GM04503 (cell line): ENCODE measurements around the gene RORC.

Experiments used
- DNase-seq: peaks from one replicate; pipeline ENCODE4 v3.0.0-alpha.2; 2012; ENCODE audit warnings: low read depth

RORC gene

GRCh38 chr1:151825751-151826660 lies 5.6 kb downstream of the RORC start:
- no peak for DNase-seq

DNA sequence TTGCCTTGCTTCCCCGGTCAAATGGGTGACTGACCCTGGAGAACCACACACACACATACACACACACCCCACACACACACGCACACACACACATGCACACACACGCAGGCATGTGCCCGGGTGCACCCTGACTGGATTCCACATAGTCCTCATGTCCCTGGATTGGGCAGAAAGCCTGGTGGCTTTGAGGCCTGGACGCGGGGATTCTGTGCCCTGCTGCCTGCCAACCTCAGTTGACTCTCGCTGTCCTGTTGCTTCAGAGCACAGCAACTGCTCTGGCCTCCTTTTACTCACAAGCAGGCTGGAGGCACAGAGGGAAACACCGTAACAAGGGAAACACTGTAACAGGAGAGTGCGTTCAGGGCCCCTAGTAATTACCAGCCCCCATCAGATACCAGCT lies 6.4 kb downstream of the RORC start:
- DNase-seq = no peak

- DNase-seq = no peak
Observed at GRCh38 chr1:151823175-151823574, 8.4 kb downstream of the RORC start.

GRCh38 chr1:151822404-151822803 lies 9.2 kb downstream of the RORC start:
- no peak for DNase-seq

GRCh38 chr1:151820940-151821339 lies 10.7 kb downstream of the RORC start:
- no peak for DNase-seq

- no peak for DNase-seq
Observed at GRCh38 chr1:151819976-151820623, 11.5 kb downstream of the RORC start.

GRCh38 chr1:151819227-151819835 lies 12.3 kb downstream of the RORC start:
- DNase-seq = no peak

GRCh38 chr1:151817353-151817730 lies 14.3 kb downstream of the RORC start:
- no peak for DNase-seq

- no peak for DNase-seq
Observed at GRCh38 chr1:151816548-151817352, 14.9 kb downstream of the RORC start.

GRCh38 chr1:151815716-151816327 lies 15.8 kb downstream of the RORC start:
- no peak for DNase-seq

DNA sequence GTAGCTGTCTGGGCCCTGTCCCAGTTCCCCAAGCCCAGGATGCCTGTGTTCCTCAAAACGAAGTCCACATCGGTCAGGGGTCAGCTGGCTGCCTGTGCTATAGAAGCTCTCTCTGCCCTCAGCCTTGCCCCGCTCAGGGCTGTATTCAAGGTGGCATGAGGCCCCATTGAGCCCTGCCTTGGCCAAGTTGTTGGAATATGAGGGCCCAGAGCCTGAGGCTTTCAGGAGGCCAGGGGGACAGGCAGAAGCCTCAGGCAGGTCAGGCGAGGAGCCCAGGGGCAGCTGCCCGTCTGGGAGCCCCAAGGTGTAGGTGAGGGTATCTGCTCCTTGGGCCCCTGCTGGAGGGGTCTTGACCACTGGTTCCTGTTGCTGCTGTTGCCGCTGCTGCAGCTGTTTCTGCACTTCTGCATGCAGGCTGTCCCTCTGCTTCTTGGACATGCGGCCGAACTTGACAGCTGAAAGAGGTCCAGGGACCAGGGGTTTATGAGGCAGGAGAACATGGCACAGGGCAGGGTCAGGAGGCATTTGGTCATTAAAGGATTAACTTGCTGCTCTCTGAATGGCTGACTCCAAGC lies 16.5 kb downstream of the RORC start:
- no peak for DNase-seq

DNA sequence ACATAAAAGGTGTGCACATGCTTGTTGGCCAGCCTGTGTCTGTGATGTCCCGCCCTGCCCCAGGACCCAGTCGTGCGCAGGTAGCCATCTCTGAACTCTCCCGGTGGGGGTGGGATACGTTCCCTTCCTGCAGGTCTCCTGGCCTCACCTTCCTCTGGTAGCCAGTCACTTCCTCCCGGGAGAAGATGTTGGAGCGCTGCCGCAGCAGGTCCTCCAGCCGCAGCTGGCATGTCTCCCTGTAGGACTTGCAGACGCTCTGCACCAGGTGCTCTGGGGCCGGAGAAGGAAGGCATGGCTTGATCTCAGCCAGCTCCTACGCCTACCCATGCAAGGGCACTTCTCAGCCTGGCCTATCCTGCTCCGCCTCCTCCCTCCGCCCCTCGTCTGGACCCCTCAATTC lies 17.2 kb downstream of the RORC start:
- no peak for DNase-seq

DNA sequence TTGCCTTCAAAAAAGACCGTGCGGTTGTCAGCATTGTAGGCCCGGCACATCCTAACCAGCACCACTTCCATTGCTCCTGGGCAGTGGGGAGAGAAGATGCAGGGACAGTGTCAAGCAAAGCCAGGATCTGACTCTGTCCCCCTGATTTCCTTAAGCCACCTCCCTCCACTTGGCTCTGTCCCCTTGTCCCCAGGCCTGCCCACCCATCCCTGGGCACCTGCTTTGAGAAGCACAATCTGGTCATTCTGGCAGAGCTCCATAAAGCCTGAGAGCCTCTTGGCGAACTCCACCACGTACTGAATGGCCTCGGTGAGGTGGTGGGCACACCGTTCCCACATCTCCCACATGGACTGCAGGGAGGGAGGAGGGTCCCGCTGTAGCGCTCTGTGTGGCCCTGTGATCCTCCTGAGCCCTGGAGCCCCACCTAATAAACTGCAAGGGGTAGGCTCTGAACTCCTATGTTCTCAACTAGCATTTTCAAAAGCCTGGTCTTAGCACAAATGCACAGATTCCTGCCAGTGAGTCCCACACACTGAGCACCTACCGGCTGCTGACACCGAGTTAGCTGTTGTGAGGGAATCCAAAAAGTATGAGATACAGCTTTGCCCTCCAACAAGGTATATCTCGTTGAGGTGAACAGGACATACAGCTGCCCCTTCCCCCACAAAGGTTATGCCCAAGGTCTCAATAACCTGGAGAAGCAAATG lies 18.2 kb downstream of the RORC start:
- DNase-seq = no peak

DNA sequence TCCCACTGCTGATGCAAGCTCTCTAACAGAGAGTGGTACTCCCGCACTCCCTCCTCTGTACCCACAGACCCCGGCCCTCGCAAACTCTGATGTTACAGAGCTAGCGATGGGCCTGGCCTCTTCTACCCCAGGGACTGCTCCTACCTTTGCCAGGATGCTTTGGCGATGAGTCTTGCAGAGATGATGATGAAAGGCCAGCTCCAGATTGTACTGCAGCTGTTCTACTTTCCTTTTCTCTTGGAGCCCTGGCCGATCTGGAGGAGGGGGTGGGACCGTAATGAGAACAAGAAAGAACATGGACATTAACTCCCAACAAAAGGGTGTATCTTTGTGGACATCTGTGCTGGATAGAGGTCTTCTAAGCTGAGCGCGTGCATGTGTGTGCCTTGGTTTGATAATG lies 20.4 kb downstream of the RORC start:
- DNase-seq = no peak

DNA sequence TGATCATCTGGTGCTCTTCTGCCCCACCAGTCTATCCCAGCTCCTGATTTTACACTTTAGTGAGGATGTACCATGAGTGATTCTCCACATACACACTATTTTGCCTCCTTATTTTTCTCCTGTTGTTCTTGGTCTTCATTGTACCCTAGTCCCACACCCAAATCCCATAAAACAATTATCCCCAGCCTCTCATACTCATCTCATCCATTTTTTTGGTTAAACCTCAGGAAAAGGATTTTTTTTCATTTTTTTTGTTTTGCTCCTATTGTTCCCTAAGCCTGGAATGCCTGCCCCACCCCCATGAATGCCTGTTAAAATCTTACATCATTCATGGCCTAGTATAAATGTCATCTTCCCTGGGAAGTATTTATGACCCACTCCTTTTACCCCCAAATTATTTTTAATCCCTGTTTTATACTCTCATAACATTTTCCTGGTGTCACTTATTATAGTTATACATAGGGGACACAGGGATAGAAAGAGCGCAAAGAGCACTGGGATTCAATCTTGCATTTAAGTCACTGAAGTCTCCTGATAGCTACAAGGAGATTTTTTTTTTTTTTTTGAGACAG lies 21.5 kb downstream of the RORC start:
- DNase-seq = no peak

- no peak for DNase-seq
Observed at GRCh38 chr1:151809290-151809984, 22.2 kb downstream of the RORC start.

DNA sequence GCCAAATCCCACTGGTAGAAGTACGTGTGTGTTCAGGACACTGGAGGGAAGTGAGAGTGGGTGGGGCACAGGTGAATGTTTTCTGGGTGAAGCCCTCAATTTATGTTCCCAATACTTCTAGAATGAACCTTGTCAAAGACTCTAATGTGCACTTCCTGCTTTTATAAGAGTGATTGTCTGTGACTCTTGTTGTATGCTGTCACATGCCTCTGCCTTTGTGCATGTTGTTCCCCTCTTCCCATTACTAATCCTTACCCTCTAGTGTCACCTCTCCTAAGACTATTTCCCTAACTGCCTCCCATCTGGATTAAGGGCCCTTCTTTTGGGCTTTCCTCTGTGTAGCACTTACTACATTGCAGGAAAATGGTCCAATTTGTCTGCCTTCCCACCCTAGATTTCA lies 23.8 kb downstream of the RORC start:
- no peak for DNase-seq

- DNase-seq = no peak
Observed at GRCh38 chr1:151807131-151807530, 24.5 kb downstream of the RORC start.

DNA sequence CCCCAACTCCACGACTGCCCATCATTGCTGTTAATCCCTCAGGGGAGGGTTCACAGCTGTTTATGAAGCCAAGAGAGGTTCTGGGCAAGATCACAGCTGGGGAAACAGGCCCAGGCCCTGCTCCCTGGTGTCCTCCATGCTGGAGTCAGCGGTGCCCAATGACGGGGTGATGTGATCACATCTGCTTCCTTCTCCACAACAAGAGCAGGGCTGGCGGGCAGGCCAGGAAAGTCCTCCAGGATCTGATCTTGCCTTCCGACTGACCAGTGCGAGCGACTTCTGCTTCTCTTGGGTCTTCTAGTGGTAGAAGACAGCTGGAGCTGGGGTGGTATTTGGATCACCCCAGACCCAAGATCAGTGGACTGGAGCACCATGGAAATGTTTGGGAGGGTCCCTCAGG lies 25.4 kb downstream of the RORC start:
- DNase-seq = no peak
